Peyer's patch (tissue), 4 donors: ENCODE data around the gene C16orf89.
"Not testable (repeated sequence)": the region's sequence is repeated elsewhere in the genome, so short reads cannot be mapped to it uniquely, and the experiment has no call there.

Experiments used
- CTCF ChIP-seq, 6 experiments: fragments of 450-650 bp in 4 of 6; fragments of 200-600 bp in 2 of 6; sonication (generic) in 1 of 6; IDR thresholded peaks; one replicate each; pipeline ENCODE4 v1.5.1; 2017 to 2019; ENCODE audit warnings: antibody characterized with exemption in 6 of 6, mild to moderate bottlenecking in 3 of 6, moderate library complexity in 1 of 6
- POLR2A ChIP-seq, 2 donors: fragments of 450-650 bp; IDR thresholded peaks; one replicate each; pipeline ENCODE4 v1.5.1; 2017; ENCODE audit warnings: antibody characterized with exemption in 2 of 2, mild to moderate bottlenecking in 2 of 2, moderate library complexity in 2 of 2

GRCh38 chr16:5099174-5099573 is 33.4 kb upstream of the C16orf89 start:
- TF ChIP-seq POLR2A, CTCF (IDR thresholded peaks at IDR 0.05): not testable (repeated sequence)
